LNCAP (cell line): Measurements from ENCODE around the gene PRRX2.

Experiments
- TF ChIP-seq, protein P1 (sequence below): fragments of 450-650 bp; IDR thresholded peaks from 2 replicates; pipeline ENCODE4 v1.5.1; 2017; ENCODE audit warnings: mild to moderate bottlenecking

Gene PRRX2

DNA sequence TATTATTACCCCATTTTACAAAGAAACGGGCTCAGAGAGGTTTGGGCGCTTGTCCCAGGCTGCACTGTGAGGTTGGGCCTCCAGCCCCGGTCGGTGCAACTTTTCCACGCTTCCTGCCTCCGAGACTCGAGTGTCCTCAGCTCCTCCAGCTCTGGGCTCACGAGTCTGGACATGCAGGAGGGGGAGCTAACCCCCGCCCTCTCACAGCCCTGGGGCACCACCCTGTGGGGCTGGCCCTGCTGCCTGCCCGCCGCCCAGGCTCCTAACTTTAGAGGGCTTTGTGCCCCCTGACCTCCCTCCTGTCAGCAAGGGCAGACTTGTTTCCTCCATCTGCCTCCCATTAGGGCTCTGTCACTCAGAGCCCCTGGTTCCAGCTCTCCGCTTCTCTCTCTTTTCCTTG, 19.2 kb upstream of the PRRX2 start:
- TF ChIP-seq, protein P1, sequence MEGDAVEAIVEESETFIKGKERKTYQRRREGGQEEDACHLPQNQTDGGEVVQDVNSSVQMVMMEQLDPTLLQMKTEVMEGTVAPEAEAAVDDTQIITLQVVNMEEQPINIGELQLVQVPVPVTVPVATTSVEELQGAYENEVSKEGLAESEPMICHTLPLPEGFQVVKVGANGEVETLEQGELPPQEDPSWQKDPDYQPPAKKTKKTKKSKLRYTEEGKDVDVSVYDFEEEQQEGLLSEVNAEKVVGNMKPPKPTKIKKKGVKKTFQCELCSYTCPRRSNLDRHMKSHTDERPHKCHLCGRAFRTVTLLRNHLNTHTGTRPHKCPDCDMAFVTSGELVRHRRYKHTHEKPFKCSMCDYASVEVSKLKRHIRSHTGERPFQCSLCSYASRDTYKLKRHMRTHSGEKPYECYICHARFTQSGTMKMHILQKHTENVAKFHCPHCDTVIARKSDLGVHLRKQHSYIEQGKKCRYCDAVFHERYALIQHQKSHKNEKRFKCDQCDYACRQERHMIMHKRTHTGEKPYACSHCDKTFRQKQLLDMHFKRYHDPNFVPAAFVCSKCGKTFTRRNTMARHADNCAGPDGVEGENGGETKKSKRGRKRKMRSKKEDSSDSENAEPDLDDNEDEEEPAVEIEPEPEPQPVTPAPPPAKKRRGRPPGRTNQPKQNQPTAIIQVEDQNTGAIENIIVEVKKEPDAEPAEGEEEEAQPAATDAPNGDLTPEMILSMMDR: no peak

DNA sequence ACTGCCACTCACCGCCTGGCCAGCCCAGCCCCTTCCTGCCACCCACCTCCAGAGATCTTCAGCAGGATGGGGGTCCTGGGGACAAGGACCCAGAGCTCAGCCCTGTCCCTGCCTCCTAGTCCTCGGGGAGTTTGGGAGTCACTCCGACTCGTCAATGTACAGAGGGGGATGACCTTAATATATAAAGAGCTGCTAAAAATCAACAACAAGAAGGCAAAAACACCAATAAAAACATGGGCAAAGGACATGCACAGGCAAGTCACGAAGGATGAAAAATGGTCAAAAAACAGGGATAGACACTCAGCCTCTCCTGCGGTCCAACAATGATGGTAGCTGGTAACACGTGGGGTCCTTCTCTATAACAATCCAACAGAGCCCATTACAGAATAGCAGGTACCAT, 18.8 kb upstream of the PRRX2 start:
- TF ChIP-seq, protein P1: no peak

DNA sequence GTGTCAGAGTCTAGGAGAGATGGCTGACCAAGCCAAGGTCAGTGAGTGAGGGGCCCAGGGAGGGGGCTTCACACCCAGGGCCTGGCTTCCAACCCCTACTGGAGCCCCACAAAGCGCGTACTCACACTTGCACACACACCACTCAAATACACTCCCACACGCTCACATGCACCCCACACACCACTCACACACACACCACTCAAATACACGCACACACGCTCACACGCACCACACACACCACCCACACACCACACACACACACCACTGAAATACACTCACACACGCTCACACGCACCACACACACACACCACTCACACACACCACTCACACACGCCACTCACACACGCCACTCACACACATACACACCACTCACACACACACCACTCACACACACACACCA, 17.8 kb upstream of the PRRX2 start:
- TF ChIP-seq, protein P1: no peak

DNA sequence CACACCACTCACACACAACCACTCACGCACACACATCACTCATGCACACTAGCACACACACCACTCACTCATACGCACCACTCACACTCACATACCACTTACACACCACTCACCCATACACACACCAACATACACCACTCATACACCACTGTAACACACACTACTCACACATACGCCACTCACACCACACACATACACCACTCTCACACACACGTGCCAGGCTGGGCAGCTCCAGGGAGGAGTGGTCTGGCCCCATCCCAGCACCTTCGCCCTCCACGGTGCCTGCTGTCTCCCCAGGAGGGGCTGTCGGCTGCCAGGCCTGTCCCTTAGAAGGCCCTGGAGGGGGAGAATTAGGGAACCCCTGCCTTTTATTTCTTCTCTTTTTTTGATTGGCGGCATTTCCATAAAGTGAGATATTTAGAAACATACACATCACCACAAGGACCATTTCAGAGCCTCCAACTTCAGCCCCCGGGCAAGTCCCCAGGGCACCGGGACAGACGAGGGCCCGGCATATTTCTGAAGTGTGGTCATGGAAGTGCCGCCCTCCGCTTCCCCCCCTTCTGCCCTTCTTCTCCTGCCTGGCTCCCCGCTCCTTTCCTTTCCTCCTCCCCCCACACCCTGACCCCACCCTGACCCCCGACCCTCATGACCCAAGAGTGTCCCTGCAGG, 17.2 kb upstream of the PRRX2 start:
- TF ChIP-seq, protein P1: no peak

DNA sequence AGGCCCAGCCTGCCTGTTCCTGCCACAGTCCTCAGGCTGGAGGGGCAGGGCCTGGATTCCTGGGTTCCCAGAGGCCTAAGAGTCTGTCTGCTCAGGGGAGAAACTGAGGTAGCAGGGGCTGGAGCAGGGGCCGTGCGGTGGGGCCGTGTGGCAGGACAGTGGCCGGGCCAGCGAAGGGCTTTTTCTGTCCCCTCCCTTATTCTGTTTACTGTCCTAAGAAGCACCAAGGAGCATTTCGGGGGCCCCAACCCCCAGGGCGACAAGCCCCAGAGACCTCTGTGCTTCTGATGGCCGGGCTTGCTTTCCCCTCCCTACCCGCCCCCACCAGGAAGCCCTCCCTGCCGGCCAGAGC, 16.7 kb upstream of the PRRX2 start:
- TF ChIP-seq, protein P1: no peak

DNA sequence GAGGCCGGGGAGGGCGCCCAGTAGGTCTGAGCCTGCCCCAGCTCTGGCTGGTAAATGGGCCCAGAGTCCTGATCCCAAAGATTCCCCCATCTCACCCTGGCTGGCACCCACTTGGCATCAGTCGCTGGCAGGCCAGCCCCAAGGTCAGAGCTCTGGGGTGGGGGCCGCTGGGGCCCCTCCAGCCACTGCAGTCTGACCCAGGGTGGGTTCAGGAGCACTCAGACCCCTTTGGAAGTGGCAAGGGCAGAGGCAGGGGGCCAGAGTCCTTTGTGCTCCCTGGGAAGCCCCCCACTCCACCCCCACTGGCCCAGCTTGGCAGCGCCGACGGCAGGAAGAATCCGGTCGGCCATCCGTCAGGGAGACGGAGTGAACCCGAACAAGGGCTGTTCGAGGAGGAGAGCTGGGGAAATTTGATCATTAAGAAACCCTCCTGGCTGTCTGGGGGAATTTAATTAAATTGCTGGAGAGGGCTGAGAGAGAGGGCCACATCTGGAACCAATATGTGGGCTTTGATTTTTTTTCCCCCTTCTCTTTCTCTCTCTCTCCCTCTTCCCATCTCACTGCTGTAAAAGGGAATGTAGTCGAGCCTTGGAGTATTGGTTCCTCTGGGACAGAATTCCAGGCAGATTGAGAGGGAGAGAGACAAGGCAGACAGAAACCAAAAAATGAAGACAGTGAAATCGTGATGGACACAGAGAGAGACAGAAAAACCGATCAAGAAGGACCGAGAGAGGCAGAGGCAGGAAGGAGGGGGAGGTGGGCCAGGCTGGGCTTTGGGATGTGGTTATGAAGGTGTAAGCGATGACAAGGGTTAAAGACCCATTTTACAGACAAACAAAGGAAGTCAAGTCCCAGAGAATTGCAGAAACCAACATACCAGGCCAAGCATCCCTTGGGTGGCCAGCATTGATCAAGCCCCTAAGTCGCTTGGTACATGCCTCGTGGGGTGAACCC, 15.4 kb upstream of the PRRX2 start:
- TF ChIP-seq, protein P1: no peak

DNA sequence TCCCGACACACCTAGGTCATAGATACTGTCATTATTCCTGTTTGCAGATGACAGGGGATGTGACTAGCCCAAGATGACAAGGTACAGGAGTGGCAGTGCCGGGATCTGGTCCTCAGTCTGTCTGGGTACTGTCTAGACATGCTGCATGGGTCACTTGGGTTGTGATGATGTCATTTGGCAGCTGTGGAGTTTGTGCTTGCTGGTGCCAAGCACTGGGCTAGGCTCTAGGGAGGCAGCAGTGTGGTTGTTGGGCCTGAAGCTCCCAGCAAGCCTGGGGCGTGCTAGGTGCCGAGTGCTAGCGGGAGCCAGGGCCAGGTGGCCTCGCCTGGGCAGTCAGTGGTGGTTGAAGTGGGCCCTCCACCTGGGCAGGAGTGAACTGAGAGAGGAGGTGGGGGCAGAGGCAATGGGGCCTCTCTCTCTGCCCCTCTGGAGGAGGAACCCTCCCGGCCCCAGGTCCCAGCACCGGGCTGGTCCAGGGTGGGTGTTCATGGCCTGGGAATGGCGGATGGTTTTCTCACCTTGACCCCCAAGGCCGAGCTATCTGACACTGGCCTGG, 14.7 kb upstream of the PRRX2 start:
- TF ChIP-seq, protein P1: no peak
